ENCODE results near the gene CLDN19. TPM values are rescaled to one million over a fixed set of nuclear protein-coding genes. Genes with fewer than 3 reads are reported as not detected.
A peak's percentile ranks its signal among the peaks of the same experiment; 100 is the strongest.

CLDN19 gene
- total RNA-seq, 1 donor from 2014 or later = 0.19 TPM

DNA sequence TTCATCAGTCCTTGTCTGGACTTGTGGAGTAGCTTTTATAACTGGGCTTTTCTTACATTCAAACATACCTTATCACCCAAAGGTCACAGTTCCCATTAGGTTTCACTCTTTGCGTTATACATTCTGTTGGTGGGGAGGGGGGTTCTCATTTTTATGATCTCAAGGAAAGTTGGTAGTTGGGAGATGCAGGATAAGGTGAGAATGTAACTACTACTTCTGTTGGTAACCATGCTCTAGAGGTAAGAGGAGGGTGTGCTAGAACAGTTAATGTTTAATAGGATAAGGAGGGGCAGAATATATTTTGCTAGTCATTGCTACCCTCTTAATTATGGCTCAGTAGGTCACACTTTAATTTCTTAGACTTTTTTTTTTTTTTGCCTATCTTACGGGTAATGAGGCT, 47.1 kb downstream of the CLDN19 start:
- peak overlapping the region; percentile 30 for H3K27ac ChIP-seq
- no peak for DNase-seq (ENCODE audit: low spot score)
- Mint-ChIP-seq H3K9me3 (no peaks in the 10 kb centered on the region), H3K4me1 (peaks cover 28% of the 10 kb centered on the region), H3K36me3 (peaks cover 35% of the 10 kb centered on the region), H3K27ac (no peak overlapping the region), H3K4me3 (no peak overlapping the region), H3K27me3 (ENCODE audit: insufficient read depth, low read depth) (no peaks in the 10 kb centered on the region)
- H3K27me3 ChIP-seq = no peaks in the 10 kb centered on the region
- peak overlapping the region; percentile 20 for H3K4me3 ChIP-seq
- H3K4me1 ChIP-seq = peaks cover 21% of the 10 kb centered on the region
- TF ChIP-seq EZH2 (IDR thresholded peaks at IDR 0.05) = no peak
- no peak for TF ChIP-seq EZH2phosphoT487 (IDR thresholded peaks at IDR 0.05)
- TF ChIP-seq, protein P1, sequence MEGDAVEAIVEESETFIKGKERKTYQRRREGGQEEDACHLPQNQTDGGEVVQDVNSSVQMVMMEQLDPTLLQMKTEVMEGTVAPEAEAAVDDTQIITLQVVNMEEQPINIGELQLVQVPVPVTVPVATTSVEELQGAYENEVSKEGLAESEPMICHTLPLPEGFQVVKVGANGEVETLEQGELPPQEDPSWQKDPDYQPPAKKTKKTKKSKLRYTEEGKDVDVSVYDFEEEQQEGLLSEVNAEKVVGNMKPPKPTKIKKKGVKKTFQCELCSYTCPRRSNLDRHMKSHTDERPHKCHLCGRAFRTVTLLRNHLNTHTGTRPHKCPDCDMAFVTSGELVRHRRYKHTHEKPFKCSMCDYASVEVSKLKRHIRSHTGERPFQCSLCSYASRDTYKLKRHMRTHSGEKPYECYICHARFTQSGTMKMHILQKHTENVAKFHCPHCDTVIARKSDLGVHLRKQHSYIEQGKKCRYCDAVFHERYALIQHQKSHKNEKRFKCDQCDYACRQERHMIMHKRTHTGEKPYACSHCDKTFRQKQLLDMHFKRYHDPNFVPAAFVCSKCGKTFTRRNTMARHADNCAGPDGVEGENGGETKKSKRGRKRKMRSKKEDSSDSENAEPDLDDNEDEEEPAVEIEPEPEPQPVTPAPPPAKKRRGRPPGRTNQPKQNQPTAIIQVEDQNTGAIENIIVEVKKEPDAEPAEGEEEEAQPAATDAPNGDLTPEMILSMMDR (IDR thresholded peaks at IDR 0.05) = no peak
- peaks cover 35% of the 10 kb centered on the region for H3K36me3 ChIP-seq
- peak overlapping the region; percentile 65 for H3K4me2 ChIP-seq
- H4K20me1 ChIP-seq (ENCODE audit: low read depth) = peaks cover 97% of the 10 kb centered on the region
- H3K9me3 ChIP-seq (ENCODE audit: low read depth) = no peaks in the 10 kb centered on the region
- H3K79me2 ChIP-seq (ENCODE audit: low read depth) = peaks cover 99% of the 10 kb centered on the region
- H3K9ac ChIP-seq = no peak overlapping the region
- H2AFZ ChIP-seq (replicated peaks) = no peak overlapping the region
- H3F3A ChIP-seq (ENCODE audit: low read depth) = peaks cover 45% of the 10 kb centered on the region

DNA sequence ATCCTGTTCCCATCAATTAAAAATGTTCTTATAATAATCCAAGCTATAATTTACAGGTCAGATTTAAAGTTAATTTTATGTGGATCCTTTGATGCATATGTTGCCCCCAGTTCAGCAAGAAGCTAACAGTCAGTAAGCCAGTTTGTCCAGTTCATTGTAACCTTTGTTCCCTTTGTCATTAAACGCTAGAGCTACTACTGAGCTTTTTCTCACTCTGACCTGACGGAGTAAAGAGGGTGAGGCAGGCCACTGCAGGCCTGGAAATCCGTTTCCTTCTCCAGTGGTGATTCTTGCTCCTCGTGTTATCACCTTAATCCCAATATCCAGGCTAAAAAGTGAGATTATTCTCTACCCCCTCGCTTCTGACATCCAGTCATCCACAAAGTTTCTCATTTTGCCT, 47.6 kb downstream of the CLDN19 start:
- H3K27ac Mint-ChIP-seq = no peak overlapping the region
- H3K27me3 Mint-ChIP-seq (ENCODE audit: insufficient read depth, low read depth) = no peaks in the 10 kb centered on the region
- H4K20me1 ChIP-seq (ENCODE audit: low read depth) = peaks cover 97% of the 10 kb centered on the region
- no peak for TF ChIP-seq EZH2 (IDR thresholded peaks at IDR 0.05)
- no peak for TF ChIP-seq EZH2phosphoT487 (IDR thresholded peaks at IDR 0.05)
- TF ChIP-seq, protein P1 (IDR thresholded peaks at IDR 0.05) = no peak
- peaks cover 99% of the 10 kb centered on the region for H3K79me2 ChIP-seq (ENCODE audit: low read depth)
- peak overlapping the region; percentile 65 for H3K4me2 ChIP-seq
- H3K36me3 Mint-ChIP-seq = peaks cover 36% of the 10 kb centered on the region
- peaks cover 32% of the 10 kb centered on the region for H3K4me1 Mint-ChIP-seq
- no peaks in the 10 kb centered on the region for H3K9me3 Mint-ChIP-seq
- H2AFZ ChIP-seq (replicated peaks) = no peak overlapping the region
- H3K27me3 ChIP-seq = no peaks in the 10 kb centered on the region
- H3K4me3 Mint-ChIP-seq = no peak overlapping the region
- no peak overlapping the region for H3K9ac ChIP-seq
- peak; percentile 60 for DNase-seq (ENCODE audit: low spot score)
- H3K4me3 ChIP-seq = peak overlapping the region; percentile 20
- peak overlapping the region; percentile 30 for H3K27ac ChIP-seq
- peaks cover 21% of the 10 kb centered on the region for H3K4me1 ChIP-seq
- no peaks in the 10 kb centered on the region for H3K9me3 ChIP-seq (ENCODE audit: low read depth)
- H3K36me3 ChIP-seq = peaks cover 34% of the 10 kb centered on the region
- H3F3A ChIP-seq (ENCODE audit: low read depth) = peaks cover 45% of the 10 kb centered on the region

DNA sequence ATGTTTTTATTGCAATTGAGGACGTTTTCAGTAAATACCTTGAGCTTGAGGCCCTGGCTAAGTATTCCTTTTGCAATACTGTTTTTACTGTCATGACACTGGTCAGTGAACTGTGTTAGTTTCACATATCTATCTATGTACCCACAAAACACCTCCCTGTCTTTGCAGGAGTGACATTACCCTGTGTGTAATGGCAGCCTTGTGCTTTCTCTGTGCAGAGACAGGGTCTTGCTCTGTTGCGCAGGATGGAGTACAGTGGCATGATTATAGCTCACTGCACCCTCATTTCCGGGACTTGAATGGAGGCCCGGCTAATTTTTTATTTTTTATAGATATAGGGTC, 48.9 kb downstream of the CLDN19 start:
- Histone ChIP-seq H3K27ac (no peak overlapping the region), H3K4me3 (no peak overlapping the region), H3K9me3 (ENCODE audit: low read depth) (no peaks in the 10 kb centered on the region), H3K27me3 (no peaks in the 10 kb centered on the region), H3K79me2 (ENCODE audit: low read depth) (peaks cover 100% of the 10 kb centered on the region), H2AFZ (replicated peaks) (no peak overlapping the region), H3F3A (ENCODE audit: low read depth) (peaks cover 42% of the 10 kb centered on the region), H3K36me3 (peaks cover 30% of the 10 kb centered on the region), H3K4me1 (peaks cover 26% of the 10 kb centered on the region), H3K4me2 (peak overlapping the region; percentile 65), H3K9ac (no peak overlapping the region), H4K20me1 (ENCODE audit: low read depth) (peaks cover 100% of the 10 kb centered on the region)
- TF ChIP-seq EZH2 (IDR thresholded peaks at IDR 0.05) (no peak), EZH2phosphoT487 (IDR thresholded peaks at IDR 0.05) (no peak)
- TF ChIP-seq, protein P1 (IDR thresholded peaks at IDR 0.05) = no peak
- Mint-ChIP-seq H3K36me3 (peaks cover 31% of the 10 kb centered on the region), H3K27me3 (ENCODE audit: insufficient read depth, low read depth) (no peaks in the 10 kb centered on the region), H3K4me3 (no peak overlapping the region), H3K27ac (no peak overlapping the region), H3K9me3 (no peaks in the 10 kb centered on the region), H3K4me1 (peaks cover 41% of the 10 kb centered on the region)
- no peak for DNase-seq (ENCODE audit: low spot score)

Measured in neural progenitor cell (in vitro differentiated cells).